GM21367 (cell line): Measurements from ENCODE around the gene COBLL1.
"Not testable (repeated sequence)": the region's sequence is repeated elsewhere in the genome, so short reads cannot be mapped to it uniquely, and the experiment has no call there.

Experiments
- ATAC-seq: cut with Tn5 transposase; IDR thresholded peaks from one replicate; pipeline ENCODE4 v1.9.1; 2021; ENCODE audit not compliant: unreplicated experiment

Gene COBLL1

DNA sequence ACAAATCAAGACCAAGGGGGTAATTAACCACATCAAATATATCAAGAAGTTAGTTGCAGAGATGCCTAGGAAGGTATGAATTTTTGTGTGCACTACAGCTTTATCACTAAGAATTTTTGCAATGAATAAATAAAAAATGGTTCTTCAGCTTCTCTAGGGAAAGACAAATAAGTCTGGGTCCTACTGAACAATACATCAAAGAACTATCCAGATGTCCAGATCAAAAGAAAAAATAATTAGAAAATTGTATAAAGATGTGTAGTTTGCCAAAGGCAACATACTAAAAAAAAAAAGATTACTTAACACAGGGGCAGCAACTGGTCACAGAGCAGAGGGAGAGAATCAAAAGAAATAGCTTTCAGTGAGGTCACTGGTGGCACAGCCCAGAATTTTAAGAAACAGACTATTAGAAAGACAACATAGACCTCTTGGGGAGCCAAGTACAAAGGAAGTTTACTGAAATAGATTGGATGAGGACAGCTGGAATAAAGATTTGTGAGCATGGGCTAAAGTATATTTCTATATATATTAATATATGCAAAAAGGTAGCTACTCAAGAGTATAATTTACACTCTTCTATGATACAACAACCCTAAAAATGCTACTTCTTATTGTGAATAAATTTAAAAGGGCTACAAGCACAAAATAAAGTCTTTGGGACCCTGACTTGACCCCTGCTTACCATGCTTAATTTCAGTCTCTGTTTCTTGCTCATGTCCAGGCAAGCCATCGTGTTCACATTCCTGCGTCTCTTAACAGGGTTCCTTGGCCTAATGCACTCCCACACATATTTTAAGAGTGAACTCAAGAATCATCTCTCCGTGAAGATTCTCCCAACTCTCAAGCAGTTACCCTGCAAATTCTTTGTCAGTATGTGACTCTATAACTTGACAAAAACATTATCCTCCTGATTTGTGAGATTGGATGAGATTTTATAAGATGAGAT is 121.4 kb downstream of the COBLL1 start:
- no peak for ATAC-seq

DNA sequence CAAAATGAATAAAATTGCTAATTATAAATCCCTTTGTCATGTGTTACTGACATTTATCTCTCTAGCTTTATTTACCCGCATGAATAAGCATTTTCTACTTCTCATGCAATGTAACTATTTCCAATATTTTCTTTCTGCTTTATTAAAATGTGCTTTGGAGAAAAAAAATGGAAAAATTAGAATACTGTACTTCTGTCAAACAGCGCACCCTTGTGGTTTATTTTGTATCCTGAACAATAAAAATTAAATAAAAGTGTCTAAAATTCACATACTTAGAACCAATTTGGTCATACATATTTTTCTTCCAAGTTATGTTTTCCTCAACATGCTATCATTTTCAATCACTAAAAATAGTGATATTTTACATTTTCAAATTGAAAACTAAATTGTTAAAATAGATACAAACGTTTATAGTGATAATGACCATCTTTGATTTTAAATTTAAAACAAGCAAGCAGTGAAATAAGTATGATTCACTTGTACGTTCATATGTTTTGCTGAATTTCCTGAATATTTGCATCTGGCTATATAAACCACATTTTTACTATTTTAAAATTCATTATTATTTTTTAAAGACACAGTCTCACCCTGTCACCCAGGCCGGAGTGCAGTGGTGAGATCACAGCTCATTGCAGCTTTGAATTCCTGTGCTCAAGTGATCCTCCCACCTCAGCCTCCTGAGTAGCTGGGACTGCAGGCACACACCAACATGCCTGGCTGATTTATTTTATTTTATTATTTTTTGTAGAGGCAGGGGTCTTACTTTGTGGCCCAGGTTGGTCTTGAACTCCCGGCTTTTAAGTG is 124.4 kb downstream of the COBLL1 start:
- ATAC-seq = no peak

DNA sequence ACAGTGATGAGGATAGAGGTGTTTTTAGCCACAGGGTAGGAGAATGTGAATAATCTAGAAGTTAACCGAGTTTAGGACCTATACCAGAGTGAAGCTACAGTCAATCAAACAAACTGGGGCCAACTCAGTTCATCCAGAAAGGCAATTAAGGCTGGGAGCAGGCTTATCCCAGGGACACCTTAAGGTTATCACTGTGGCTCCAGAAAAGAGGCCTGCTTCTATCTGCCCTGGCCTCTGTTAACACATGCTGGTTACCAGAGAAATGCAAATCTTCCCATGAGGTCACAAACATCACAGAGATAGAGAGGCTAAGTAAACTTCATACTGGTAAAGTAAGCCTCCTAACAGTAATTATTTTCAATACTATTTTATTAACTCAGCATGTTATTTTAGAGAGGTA is 127.2 kb downstream of the COBLL1 start:
- ATAC-seq = no peak

DNA sequence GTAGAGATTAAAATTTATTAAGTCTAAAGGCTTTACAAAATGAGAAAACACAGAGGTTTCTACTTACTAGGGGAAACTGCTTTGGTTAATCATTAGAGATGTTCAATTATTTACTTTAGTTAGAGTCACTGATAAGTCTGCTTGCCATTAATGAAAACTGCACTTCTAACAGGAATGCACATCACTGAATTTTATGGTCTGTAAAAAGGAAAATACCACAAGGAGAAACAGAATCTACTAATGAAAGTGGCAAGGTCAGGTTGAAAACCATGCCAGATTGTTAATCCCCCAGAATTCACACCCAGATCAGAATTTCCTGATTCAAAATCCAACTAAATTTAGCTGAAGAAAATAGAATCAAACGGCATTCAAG is 129.9 kb downstream of the COBLL1 start:
- ATAC-seq = no peak

DNA sequence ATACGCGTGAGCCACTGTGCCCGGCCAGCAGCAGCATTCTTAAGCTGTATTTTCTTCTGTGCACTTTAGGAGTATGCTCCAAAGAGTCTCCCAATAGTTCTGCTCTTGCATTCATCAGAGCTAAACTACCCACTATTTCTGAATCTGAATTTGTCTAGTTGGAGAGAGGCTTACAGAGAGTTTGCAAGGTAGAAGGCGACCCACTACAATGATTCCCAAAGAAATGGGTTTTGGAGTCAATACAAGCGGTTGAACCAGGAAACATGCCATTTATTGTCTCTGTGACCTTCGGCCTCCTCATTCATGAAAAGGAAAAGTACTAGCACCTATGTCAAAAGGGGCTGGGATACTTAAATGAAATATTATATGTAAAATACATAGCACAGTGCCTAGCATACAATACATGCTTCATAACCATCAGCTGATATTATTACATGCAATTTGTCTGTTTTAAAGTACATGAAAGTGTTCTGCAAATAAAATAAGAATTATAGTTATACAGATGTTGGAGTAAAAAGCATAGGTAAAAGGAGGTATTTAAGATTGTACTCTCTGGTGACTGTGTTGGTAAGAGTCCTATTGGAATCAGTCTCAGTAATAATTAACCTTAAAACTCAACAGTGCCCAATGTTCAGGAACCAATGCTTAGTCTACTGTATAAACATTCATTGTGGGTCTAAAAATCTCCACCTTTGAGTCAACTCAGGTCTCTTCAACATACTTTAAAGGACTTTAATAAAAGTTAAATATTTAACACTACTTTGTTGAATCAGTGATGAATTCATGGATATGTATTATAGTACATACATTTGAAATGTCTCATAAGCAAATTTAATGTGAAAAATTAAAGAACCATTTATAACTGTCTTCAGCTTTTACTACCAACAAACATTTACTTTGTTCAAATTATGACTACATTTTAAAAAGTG is 130.5 kb downstream of the COBLL1 start:
- ATAC-seq = no peak

DNA sequence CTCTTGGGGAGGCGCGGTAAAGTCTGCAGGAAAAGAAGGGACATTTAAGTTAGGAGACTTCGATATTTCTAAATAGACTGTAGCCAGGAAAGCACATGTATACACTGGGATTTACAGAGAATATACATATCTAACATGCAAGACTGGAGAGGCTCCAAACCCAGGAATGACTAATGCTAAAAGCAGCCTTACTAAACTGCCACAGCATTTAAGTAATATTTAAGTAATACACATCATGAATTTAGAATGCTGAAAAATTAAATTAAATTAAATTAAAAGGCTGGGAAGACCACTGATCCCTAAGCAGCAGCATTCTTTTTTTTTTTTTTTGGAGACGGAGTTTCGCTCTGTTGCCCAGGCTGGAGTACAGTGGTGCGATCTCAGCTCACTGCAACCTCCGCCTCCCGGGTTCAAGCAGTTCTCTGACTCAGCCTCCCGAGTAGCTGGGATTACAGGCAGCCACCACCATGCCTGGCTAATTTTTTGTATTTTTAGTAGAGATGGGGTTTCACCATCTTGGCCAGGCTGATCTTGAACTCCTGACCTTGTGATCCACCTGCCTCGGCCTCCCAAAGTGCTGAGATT is 131.3 kb downstream of the COBLL1 start:
- not testable (repeated sequence) for ATAC-seq

DNA sequence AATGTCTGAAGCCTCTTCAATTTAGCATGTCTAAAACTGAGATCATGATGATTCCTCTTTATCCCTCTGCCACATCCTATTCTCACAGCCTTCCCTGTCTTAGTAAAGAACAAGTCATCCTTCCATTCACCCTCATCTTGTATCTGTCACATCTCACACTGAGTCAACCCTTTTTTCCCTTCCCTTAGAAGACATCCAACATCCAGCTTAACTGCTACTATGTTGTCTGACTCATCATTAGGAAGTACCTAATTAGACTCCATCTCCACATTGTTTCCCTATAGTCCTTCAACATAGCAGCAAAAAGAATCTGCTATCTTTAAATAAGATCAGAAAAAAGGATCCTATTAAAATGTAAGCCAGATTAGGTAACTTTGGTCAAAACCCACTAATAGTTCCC is 135.1 kb downstream of the COBLL1 start:
- no peak for ATAC-seq

DNA sequence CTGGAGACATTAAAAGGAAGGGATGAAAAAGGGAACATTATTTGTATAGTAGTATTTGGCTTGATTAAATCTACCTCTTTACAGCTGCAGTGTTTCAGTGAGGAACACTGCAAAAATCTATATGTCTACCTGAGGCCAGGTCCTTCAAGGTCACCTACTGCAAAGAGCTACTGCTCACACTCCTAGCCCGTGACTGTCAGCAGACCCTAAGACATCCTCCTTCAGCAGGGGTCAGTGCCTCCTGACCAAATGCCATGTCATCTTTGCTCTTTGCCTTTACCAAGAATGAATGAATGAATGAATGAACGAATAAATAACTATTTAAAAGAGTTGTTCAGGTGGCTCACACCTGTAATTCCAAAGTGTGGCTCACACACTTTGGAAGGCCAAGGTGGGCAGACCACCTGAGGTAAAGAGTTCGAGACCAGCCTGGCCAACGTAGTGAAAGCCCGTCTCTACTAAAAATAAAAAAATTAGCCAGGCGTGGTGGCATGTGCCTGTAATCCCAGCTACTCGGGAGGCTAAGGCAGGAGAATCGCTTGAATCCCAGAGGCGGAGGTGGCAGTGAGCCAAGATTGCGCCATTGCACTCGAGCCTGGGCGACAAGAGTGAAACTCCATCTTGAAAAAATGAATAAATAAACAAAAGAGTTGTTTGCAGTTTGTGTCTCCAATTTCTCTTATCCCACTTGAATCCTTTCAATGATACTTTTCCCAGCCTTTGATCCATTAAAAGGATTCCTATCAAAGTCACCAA is 136.0 kb downstream of the COBLL1 start:
- ATAC-seq = no peak

DNA sequence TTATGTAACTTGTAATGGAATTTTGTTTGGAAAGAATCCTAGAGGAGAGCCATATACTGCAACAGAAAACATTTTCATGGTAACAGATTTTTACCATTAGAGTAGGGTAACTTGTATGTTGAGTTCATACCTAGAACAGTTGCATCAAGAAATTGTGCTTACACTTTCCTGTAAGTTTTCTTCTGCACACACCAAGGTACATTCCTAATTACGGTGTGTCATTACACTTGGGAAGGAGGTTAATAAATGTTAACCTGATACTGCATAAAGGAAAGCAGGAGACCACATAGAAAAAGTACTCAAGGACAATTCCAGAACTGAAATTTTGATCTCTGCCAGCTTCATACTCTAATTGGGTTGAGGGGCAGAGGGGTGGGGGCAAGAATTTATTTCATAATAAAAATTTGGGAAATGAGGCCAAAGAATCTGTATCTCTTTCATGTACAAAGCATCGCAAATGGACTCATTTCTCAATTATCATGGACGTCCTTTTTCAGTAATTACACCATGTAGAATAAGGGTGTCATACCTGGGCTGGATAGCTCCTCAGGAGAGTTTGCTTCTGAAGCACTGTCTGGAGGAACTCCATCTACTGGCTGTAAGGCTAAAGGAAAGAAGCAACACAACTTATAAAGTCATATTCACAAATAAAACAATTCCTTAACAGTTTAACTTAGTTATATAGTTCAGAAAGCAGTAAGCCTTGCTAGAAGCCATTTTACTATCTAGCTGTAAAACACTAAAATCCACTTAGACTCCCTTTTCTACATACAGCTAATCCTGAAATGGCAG is 137.5 kb downstream of the COBLL1 start:
- ATAC-seq = no peak

DNA sequence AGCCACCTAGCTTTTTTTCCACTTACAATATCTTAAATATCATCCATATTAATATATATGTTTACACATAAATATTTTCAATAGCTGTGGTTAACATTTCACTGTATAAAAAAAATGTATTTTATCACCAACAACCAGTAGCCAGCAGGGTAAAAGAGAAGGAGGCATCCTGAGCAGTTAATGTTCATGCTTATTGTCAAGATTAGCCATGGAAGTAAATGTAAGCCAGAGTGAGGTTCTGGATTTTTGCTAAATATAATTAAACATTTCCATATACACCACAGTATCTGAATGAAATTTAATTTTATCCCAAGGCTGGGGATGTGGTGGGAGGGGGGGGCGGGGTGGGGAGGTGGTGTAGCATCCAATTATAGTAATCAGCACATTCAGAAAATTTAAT is 140.1 kb downstream of the COBLL1 start:
- ATAC-seq = no peak

DNA sequence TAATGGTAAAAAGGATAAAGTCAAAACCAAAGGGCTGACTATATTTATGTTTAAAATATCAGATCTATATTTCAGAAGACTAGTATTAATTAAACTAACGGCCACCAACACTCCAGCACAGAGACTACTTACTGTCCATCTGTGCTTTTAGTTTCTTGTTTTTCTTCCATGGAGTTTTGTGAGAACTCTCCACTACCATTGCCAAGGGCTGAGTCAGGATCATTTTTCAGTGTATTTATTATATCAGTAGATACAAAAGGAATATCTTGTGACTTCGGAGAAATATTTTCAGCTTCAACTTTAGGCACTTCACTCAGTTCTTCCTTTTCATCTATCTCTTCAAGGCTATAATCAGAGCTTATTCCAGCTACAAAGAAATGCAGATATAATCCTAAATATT is 141.2 kb downstream of the COBLL1 start:
- no peak for ATAC-seq

DNA sequence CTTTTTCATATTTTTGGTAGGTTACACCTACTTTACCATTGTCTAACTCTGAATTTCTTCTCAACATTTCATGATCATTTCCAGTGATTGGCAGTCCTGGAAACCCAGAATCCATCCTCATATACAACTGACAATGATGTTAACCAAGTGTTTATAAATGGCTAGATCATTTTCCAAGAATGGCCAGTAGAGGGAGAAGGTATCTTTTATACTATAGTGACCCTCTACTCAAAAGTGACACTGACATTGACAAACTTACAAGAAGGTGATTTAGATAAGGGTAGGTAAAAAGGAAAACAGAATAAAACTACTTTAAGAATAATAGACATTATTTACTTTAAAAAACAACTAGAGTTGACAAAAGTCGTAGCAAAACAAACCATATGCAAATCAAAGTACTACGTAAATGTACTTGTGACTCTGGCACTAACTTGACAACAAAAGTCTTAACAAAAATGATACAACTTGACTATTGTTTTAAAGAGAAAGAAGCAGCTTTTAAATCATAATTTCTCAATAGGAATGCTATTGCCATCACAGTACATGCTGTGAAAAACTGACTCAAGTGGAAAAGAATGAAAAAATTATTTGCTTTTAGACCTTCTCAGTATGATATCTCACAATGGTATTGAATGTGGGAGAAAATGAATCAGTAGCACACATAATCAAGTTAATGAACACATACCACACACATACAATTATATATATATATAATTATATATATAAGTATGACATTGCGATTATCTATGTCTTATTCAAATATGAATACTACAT is 143.7 kb downstream of the COBLL1 start:
- ATAC-seq = peak; percentile 67

DNA sequence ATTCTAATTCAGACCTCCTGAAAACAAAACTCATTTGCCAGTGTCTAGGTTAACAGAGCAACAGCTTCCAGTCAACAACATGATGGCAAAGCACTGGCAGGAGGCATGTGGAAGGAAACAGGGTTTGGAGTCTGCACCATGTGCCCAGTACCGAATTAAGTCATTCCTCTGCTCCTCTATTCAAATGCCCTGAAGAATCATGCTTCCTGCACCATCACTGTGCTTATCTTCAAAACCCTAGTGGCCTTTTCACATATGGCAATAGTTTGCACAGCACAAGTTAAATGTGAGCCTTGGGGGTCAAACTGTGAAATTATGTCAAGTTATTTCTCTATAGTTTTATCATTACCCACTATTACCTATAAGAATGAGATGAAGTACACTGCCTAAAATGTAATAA is 145.0 kb downstream of the COBLL1 start:
- no peak for ATAC-seq

DNA sequence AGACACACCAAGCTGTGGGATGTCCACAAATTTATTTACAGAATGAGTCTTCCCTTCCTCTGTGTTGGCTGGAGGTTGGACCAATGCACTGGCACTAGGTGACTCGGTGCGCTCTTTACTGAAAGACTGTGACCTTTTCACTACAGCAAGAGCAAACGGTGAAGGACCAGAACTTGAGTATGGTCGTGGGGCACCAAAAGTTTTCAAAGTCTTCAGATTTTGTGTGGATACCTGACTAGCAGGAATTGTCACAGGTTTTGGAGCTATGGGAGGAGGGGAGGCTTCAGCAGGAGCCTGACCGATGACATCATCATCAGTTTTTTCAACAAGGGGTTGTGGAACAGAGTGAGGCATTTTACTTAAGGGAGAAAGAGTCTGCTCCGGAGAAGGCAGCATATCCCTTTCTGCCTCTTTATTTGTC is 147.3 kb downstream of the COBLL1 start:
- ATAC-seq = no peak

DNA sequence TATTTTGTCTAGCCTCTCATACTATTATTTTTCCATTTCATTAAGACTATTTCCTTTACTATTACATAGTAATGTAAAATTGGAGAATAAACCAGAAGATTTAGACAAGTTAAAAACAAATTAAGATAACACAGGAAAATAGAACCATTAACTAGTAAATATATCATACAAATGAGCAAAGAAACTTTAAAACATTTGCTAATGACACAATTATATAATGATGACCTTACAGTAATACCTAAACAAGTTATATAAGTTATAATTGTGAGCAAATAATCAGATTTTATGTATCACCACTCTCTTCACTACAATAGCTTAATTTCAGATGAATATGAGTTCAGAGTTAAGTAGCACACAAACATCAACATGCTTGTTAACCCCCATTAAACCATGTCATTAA is 147.8 kb downstream of the COBLL1 start:
- ATAC-seq = no peak

DNA sequence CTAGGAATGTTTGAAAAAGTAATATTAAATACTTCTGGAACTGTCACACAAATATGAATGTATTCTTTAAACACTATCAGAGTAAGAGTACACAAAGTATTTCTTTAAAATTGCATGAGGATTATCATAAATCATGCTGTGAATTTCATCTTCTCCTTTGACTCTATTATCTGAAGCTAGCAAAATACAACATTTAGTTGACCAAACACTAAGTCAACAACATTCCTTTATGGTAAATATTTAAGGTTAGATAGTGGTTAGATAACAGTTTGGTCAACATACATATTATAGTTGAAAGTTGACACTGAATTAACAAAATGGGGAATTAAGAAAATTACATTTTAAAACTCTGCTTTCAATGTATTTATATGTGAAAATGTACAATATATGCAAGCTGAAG is 148.2 kb downstream of the COBLL1 start:
- no peak for ATAC-seq

DNA sequence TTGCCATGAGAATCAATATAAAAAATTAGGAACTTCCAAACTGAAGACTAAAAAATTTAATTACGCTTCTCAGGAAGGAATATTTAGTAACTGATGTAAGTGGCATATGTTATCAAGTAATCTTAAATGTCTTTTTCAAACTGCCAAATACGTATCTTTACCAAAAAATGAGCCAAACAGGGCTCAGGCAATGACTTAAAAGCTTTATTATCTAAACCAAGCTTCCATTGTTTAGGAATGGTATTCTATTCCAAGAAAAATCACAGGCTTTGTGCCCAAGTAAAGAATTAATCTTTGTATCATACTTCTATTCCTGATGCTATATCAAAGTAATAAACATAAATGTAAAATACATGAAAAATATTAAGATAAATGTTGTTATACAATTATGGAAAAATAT is 148.7 kb downstream of the COBLL1 start:
- ATAC-seq = no peak

DNA sequence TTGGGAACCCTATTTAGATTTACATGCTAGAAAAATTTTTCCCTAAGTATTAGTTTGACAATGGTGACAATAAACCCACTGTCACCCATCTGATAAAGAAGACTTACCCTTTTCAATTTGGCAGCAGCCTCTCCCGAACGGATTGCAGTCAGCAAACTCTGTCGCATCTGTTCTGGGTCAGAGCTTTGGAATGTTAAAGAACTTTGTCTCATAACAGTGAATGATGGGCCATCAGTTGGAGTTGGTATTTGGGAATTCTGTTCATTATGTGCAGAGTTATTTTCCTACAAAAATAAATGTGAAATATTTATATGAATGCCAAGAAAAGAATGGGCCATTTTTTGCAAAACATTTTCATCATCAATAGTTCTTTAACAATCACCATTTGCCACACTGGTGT is 149.5 kb downstream of the COBLL1 start:
- ATAC-seq = no peak
